ENCODE results near the gene CMC2.

GRCh38 chr16:80982646-80983045 lies 24.0 kb downstream of the CMC2 start:
- TF ChIP-seq CTCF (IDR thresholded peaks at IDR 0.05), result no peak
- no peak for TF ChIP-seq POLR2A (IDR thresholded peaks at IDR 0.05)

Data from Peyer's patch (tissue), 4 donors.